Mesendoderm (in vitro differentiated cells): ENCODE data around the gene ACTN1. TPM values are rescaled to one million over a fixed set of nuclear protein-coding genes. Genes with fewer than 3 reads are reported as not detected.

Source experiments
- small RNA-seq: library from polyadenylated mRNA; stranded (forward); fragments of <200 nt; extraction: miRNeasy Mini kit (QIAGEN cat#:217004); gene quantifications from one replicate; pipeline ENCODE3, GENCODE V24; 2013; ENCODE audit not compliant: insufficient read depth

The ACTN1 gene

Small RNAs within 50 kb of the gene (small RNA-seq; reads per million reads assigned to genes)
- gene BANF1P1 = not detected
- not detected for gene HMGN1P3
- not detected for gene RPS29P1
